Activated CD4-positive, alpha-beta T cell treated with anti-CD3 and anti-CD28 coated beads, Interleukin-2, Interleukin-4, amounts not matched to agents 100 ng/mL and 50 ng/mL, durations not matched to agents 16 hours and 8 hours (primary cell): Measurements from ENCODE around the gene CALCOCO1.
A peak's percentile ranks its signal among the peaks of the same experiment; 100 is the strongest.
"Not testable (repeated sequence)": the region's sequence is repeated elsewhere in the genome, so short reads cannot be mapped to it uniquely, and the experiment has no call there.

Experiments
- DNase-seq: peaks from one replicate; pipeline ENCODE4 v3.0.0-alpha.2; 2020; ENCODE audit warnings: low spot score

Gene CALCOCO1, protein sequence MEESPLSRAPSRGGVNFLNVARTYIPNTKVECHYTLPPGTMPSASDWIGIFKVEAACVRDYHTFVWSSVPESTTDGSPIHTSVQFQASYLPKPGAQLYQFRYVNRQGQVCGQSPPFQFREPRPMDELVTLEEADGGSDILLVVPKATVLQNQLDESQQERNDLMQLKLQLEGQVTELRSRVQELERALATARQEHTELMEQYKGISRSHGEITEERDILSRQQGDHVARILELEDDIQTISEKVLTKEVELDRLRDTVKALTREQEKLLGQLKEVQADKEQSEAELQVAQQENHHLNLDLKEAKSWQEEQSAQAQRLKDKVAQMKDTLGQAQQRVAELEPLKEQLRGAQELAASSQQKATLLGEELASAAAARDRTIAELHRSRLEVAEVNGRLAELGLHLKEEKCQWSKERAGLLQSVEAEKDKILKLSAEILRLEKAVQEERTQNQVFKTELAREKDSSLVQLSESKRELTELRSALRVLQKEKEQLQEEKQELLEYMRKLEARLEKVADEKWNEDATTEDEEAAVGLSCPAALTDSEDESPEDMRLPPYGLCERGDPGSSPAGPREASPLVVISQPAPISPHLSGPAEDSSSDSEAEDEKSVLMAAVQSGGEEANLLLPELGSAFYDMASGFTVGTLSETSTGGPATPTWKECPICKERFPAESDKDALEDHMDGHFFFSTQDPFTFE

DNA sequence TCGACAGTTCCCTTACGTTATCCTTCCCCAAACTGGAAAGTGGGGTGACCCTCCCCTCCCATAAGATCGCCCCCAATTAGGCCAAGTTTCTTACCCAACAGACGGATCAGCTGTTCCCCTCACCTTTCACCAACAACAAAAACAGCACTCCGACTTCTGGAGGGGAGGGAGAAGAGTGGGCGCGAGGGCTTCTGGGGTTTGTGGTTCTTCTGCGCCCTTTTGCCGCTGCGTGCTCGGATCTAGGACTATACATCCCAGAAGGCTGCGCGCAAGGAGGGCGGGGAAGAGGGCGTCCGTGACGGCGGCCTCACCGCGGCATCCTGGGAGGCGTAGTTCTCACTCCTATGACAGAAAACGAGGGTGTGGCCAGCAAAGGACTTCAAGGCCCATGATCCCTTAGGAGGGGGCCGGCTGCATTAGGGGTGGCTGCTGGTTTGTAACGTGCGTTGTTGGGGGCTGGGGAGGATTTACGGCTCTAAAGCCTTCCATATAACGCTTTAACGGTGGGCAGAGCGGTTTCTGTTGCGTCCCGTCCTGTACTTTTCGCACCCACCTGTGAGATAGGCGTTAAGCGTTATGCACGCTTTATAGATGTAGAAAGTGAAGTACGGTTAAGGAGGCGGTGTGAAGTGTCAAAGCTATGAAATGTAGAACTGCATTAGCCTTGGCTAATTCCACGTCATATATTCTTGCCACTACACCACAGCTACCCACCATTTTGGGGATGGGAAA lies at the start of gene CALCOCO1:
Gene CALCOCO1, minus strand, starts transcription at position 143 of the 732 bp plus-strand sequence. CDS start 2,210 bp downstream, outside the sequence.
- peak; percentile 98 for DNase-seq

DNA sequence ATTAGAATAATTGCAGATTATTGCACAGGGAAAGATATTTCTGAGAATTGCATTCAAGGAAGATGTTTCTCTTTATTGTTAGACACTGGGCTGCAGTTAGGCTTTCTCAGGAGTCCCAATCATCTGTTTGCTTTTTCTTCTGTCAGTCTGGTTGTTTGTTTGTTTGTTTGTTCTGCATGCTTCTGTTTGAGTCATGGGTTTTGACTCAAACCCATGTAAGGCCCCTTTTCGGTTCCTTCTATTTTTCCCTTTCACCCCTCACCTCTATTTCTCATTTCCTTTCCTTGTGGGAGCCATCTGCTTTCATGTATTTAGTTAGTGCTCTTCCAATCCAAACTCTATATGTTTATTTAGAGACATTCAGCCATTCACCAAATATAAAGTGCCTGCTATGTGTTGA lies 49.6 kb upstream of the CALCOCO1 start:
- DNase-seq = no peak

DNA sequence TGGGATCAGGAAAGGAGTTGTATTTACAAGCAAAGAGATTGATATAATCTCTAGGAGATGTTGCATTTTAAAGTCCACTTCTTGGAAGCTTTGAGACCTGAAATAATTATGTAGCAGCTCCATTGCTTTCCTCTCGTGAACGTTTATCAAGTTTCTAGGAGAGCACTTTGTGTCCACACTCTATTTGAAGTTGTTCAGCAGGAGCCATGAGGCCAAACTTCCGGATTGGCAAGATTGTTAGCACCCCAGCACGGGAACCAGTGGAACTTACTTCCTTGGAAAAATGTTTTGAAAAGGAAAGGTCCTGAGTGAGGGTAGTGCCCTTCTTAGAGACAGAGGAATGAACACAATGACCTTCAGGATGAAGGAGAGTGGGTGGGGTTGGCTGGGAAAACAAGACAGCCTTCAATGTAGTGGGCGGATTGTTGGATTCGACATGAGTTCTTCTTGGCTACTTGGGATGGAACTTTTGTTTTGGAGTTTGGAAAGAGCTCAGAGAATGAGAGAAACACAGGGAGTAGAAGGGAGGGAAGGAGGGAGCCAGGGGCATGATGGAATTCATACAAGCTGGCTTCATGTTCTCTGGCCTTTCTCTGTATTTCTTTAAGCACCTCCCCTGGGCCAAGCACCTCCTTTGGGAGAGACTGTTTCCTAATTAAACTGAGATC lies 48.4 kb upstream of the CALCOCO1 start:
- DNase-seq = no peak

DNA sequence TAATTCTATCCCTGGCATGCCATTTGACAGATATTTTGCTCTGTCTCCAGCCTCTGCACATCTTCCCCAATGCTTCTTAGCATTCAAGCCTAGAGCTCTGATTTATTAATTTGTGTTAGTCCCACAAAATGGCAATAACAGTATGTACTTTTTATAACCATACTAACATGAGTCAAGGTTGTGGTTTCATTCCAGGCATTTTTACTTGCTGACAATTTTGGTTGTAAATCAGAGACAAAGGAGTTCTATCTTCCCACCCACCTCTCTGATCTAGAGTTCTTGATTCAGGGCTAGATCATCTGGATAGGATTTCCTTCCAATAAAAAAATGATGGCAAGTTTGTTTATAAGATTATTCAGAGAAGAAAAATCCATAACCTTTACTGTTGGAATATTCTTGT lies 43.0 kb upstream of the CALCOCO1 start:
- DNase-seq = no peak

DNA sequence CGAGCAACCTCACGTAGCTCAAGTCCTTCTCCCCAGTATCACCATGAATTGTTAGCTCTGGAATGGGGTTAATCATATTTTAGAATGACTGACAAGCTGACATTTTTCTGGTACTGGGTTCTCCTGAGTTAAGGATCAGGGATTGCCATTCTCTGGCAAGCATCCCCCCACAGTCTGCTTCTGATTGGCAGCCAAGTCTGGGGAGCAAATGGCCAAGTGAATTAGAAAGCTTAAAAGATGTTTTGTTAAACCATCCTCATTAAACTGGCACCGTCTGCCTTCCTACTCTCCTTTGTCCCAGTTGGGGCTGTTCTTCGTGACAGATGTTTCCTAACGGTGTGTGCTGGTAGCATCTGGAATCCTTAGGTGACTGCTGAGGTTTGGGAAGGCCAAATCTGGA lies 41.7 kb upstream of the CALCOCO1 start:
- DNase-seq = no peak

DNA sequence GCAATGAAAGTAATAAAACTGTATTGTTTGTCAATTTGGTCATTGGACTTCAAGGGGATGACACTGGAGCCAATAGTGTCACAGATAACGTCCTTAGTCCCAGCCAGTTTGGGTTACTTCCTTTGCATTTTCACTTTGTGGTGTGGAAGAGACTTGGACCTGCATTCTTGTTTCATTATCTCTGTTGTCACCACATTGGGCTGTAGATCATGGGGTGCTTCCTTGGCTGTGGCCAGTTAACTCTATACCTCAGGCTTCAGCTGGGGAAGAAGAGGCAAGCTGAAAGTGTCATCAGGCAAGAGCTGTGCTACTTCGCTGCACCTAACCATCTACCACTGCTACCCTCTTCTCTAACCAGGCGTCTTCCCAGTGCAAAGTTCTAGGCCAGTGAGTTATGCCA lies 39.6 kb upstream of the CALCOCO1 start:
- no peak for DNase-seq

DNA sequence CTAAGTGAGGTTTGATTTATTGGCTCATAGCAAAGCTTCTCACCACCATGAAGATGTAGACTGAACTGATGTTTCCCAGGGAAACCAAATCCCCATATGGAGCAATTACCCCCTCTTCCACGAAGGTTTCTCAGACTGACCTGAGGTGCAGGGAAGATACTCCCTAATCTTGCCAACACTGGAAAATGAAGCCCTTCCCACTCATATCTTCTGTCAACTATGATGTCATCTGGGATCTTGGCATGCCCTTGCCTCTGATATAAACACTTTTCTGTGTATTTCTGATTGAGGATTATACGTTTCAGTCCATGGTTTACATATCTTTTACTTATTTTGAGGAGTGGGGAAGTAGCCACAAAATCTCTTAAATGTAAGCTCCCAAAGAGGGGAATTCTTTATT lies 38.6 kb upstream of the CALCOCO1 start:
- DNase-seq = no peak

DNA sequence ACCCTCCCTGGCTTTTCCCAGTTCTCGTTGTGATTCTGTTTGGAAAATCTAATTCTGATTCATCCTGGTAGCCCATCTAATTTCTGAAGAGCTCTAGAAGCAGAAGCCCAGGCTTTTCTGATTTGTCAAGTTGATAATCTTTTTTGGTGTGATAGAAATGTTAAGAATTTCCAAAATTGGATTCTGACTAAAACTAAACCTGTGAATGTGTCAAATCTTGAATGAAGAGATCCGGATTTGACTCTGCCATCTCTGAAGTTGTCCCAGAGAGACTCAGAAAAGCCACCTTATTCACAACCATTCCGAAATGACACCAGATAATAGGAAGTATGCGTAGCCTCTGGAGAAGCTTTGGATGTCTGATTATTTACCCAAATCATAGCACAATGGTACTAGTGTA lies 37.4 kb upstream of the CALCOCO1 start:
- peak; percentile 15 for DNase-seq

DNA sequence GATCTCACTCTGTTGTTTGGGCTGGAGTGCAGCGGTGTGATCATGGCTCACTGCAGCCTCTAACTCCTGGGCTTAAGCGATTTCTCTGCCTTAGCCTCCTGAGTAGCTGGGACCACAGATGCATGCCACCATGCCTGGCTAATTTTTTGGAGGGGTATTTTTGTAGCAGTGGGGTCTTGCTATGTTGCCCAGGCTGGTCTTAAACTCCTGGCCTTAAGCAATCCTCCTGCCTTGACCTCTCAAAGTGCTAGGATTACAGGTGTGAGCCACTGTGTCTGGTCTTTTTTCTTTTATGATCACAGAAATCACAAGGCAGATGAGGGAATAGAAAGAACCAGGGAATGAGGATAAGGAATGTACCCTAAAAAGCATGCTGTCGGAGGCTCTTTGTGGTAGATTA lies 35.5 kb upstream of the CALCOCO1 start:
- DNase-seq = not testable (repeated sequence)

DNA sequence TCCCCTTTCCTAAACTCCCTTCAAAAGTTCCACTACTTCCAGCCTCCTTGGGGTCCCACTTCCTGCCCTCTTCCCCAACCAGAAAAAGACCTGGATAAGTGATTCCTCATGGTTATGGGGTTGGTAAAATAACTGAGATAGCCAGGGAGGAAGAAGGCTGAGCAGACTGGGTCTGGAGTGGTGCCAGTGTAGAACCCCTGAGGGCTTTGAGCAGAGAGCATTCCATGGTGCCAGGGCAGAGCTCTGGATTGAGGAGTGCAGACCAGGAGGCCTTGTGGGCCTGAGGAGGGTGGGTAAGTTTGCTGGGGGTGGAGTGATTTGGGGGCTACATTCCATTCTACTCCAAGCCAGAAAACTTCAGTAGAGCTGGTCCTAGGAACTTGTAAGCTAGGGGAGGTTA lies 34.1 kb upstream of the CALCOCO1 start:
- no peak for DNase-seq

DNA sequence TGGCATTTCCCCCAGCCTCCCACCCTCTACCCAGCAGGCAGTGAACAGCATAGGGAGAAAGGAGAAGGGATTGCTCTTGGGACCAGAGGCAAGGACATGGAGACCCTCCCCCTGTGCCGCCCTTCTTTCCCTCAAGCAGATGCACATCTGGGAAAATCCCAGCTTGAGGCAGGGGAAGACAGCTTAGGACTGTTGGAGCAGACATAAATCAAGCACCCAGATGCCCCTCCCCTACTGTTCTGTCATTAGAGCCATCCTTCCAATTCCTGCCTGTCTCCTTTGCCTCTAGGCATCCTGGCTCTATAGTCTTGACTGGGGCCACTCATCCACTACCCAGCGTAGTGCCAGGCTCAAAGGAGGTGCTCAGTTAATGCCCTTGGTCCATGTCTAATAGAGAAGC lies 32.0 kb upstream of the CALCOCO1 start:
- DNase-seq = no peak

DNA sequence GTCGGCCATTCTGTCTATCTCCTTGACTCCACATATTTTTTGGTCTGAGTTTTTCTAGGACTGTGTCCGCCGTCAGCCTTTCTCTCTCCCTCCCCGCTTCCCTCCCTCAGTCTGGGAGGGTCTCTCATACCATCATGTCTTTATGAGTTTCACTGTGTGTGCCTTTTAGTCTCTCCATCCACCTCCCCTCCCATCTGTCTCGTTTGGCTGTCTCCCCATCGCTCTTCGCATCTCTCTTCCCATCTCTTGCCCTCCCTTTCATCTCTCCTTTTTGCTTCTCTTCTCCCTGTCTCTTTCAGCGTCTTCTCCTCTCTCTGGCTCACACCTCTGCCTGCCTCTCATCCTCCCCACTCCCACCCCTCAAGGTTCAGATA lies 31.5 kb upstream of the CALCOCO1 start:
- no peak for DNase-seq

DNA sequence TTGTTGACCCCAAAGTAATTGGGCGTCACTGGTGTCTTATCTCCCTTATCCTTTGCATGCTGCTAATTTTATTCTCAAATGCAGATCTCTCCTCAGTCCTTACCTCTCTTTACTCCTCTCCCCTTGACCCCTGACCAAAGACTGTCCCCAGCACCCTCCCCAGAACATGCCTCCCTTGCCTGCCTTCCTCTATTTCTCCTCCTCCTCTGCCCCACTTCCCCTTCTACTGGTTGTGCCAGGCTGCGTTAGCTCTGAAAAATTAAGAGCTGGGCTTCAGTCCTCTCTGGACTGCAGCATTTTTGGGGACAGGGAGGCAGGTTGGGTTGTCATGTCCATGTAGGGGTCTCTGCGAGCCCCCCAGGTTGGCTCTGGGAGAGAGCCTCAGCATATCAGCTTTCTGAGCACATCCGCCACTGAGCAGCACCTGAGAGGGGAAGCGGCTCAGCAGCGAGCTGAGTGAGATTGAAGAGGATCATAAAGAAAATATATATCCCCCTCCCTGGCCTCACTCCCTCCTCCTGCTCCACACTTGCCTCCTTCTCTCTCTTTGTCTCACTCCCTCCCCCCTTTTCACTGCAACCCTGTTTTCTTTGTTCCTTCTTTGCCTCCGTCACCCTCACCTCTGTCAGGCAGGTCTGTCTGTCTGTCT lies 31.0 kb upstream of the CALCOCO1 start:
- no peak for DNase-seq

DNA sequence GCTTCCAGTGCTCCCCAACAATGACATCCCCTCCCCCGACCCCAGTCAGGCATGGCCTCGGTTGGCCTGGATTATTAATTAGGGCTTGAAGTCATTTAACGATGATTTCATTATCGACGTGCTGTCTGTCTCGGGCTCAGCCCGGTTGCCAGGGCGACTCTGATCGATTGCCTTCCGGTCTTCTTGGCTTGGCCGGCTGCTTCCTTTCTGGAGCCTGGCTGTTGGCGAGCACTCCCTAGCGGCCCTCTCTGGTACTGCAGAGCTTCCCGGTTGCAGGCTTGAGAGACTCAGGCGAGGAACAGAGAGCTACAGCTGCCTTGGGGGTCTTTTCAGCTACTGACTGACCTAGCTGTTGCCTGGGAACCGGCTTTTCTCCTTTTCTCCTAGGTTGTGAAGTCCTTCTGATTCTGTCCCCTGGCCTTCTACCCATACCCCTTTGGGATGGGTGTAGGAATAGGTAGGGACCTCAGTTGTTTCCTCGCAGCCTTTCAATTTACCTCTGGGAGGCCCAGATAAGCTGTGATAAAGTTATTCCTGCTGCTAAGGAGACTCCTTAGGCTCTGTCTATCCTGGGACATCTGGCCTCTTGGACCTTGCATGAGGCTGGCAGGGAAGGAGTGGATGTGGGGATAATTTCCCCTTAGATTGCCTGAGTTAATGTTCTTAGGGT lies 30.0 kb upstream of the CALCOCO1 start:
- DNase-seq = peak; percentile 85

DNA sequence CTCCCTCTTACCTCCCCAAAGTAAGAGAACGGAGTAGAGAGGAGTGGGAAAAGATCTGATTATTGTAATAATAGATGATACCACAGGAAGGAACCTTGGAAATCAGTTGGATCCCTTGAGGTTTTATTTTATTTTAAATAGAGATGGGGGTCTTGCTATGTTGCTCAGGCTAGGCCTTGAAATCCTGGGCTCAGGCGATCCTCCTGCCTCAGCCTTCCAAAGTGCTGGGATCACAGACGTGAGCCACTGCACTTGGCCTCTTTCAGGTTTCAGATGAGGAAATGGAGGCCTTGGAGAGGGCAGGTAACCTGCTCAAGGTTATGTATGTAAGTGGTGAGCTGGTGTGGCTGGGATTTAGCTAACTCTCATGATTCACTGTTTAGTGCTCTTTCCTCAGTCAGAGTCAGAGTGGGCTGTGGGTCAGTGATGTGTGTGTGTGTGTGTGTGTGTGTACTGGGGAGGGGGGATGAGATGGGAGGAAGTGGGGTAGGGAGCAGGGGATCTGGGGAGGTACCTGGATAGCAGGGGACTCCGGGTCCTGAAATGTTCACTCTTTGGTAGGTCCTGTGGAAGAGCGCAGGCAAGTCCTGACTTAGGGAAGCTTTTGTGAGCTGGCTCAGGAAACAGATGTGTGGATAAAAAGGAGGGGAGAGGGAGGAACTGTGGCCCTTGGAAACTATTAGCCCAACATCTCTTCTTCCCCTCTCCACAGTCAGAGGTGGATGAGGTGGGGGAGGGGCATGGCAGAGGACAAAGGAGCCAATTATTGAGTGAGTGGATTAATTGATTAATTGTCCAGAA lies 29.2 kb upstream of the CALCOCO1 start:
- no peak for DNase-seq

DNA sequence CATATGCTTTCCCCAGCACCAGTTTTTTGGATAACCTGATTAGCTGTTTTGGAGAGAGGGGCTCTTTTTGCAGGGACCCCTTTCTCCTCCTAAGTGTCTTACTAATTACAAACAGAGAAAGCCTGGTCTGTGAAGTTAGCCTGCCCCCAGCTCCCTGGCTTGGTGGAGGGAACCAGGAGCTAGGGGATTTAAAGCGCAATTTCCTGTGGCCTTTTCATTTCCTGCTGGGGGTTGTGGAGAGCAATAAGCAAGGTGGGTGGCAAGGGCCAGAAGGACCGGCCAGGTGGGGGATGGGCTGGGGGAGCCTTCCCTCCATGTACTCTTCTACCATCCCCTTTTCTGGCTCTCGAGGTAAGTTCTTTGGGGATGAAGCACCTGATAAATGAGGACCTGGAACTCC lies 28.6 kb upstream of the CALCOCO1 start:
- no peak for DNase-seq

DNA sequence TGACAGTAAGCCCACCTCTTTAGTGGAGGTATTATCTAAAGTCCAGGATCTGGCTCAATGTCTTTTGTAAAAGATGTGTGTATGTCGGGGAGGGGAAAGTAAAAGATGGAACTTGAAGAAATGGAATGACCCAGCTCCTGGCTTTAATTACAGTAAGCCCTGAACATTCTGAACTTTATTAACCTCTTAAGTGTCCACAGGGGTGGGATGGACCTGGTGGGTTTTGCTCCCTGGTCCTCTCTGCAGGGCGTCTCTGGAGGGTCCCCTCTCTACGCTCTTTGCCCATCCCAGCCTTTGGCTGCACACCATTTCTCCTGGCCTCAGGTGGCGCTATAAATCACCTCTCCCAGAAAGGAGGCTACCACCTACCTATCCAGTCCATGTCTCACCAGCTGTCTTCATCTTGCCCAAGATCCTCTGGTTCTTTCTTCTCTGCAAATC lies 28.2 kb upstream of the CALCOCO1 start:
- no peak for DNase-seq

DNA sequence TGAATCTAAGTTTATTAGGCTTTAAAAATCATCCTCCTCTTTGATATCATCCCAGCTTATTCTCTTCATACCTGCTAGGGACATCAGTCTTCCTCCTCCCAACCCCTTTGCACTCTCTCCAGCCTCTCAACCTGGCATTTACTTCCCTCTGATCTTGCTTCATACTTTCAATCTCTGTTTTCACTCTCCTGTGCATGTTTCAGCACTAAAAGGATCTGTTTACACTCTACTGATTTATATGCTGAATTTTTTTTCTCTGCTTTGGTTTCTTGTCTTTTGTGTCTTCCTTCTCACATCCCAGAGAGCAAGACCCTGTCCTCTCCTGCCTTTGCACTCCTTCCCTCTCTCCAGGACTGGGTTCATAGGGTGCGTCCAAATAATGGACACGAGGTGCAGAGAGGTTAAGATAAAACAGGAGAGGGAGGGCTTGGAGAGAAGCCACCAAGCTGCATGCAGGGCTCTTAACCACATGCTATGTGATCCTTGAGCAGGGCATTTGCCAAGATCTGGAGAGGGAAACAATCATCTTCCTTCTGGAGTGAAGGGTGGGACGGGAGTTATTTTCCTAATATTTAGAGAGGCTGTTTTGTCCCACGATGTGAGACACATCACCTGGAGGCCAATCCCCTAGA lies 27.5 kb upstream of the CALCOCO1 start:
- no peak for DNase-seq

DNA sequence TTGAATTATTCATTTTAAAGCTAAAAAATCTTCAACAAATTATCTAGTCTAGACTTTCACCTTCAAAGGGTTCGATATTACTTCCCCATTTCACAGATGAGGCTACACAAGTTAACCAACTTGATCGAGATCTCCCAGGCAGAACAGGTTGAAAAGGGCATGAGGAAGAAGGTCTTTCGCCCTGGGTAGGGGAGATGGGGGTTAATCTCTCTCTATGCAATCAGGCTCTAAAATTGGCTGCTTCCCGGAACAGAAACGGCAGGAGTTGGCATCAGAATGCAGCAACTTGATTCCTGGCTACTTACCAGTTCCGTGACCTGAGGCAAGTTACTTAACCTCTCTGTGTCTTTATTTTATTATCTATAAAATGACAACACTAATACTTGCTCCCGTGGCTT lies 26.9 kb upstream of the CALCOCO1 start:
- no peak for DNase-seq

DNA sequence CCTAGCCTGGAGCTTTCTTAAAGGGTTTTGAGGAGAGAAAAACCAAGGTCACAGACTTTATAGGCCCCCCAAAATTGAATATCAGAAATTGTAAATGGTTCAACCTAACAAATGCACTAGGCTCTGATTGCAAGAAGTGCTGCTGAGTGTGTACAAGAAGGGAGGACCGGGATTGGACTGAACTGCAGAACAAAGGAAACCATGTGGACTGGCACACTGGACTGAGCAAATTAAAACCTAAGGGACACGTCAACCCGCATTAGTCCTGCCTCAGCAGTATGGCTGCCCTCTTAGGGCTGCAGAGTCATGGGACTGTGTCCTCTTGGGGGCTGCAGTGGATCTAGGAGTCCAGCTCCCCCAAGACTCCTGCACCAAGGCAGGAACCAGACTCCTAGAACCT lies 25.4 kb upstream of the CALCOCO1 start:
- DNase-seq = no peak
